Endothelial cell of umbilical vein (primary cell): ENCODE results near the gene ZNF383. TPM values are rescaled to one million over a fixed set of nuclear protein-coding genes. Genes with fewer than 3 reads are reported as not detected.
"Not testable (repeated sequence)": the region's sequence is repeated elsewhere in the genome, so short reads cannot be mapped to it uniquely, and the experiment has no call there.

Source experiments
- BruUV-seq: library from RNA; stranded (reverse); fragments of 400-500 nt; replicated peaks from 2 replicates; lab custom pipeline; 2021; lab: Mats Ljungman, UMichigan
- CTCF ChIA-PET: fragments of 300-600, 350-600 bp; sonication (Branson Sonifier 250); formaldehyde crosslinking; loops from one replicate; lab custom pipeline; 2021; ENCODE audit warnings: antibody characterized with exemption, inconsistent platforms; lab: Charles Lee
- POLR2A ChIA-PET: fragments of 300-600, 350-600 bp; sonication (Branson Sonifier 250); formaldehyde crosslinking; loops from one replicate; lab custom pipeline; 2021; ENCODE audit warnings: antibody characterized with exemption, inconsistent platforms; lab: Charles Lee
- DNase-seq: peaks from one replicate; pipeline ENCODE4 v3.0.0-alpha.2; 2011; ENCODE audit warnings: low read depth, low spot score
- FAIRE-seq: peaks from 2 replicates; lab custom pipeline; 2011; peaks lifted over from hg19 to GRCh38; lab: Jason Lieb, UNC
- H2AFZ ChIP-seq: 2 replicates; pipeline ENCODE4 v1.6.0; 2012; ENCODE audit warnings: low read depth, low read length, control low read depth, inconsistent platforms
- H3K27ac ChIP-seq: 2 replicates; pipeline ENCODE4 v1.5.1; 2011; ENCODE audit warnings: low read depth, mild to moderate bottlenecking, control low read depth, low read length, moderate library complexity; ENCODE audit not compliant: insufficient read depth
- H3K27me3 ChIP-seq, 2 experiments: 2 replicates each; pipeline versions ENCODE4 v1.6.0 to v1.6.1; 2011; ENCODE audit warnings: low read length in 2 of 2, mixed read lengths in 1 of 2; ENCODE audit not compliant: control insufficient read depth in 2 of 2, insufficient read depth in 2 of 2
- H3K36me3 ChIP-seq, 2 experiments: 2 replicates in 1 of 2; 3 replicates in 1 of 2; pipeline ENCODE4 v1.5.1; 2011; ENCODE audit warnings: low read length in 2 of 2, mild to moderate bottlenecking in 1 of 2, moderate library complexity in 1 of 2; ENCODE audit not compliant: control insufficient read depth in 2 of 2, insufficient read depth in 2 of 2; ENCODE audit errors: extremely low read depth in 1 of 2
- H3K4me1 ChIP-seq: 3 replicates; pipeline ENCODE4 v1.5.1; 2011; ENCODE audit warnings: mild to moderate bottlenecking, low read length; ENCODE audit not compliant: control insufficient read depth, insufficient read depth; ENCODE audit errors: extremely low read depth
- H3K4me2 ChIP-seq: 2 replicates; pipeline ENCODE4 v1.6.1; 2011; ENCODE audit warnings: low read length, control low read depth, mixed read lengths; ENCODE audit not compliant: insufficient read depth
- H3K4me3 ChIP-seq, 3 experiments: fragments of 200-600 bp in 1 of 3; sonication (generic), shearing (Covaris generic) in 1 of 3; replicated peaks in 1 of 3; 2 replicates each; pipeline ENCODE4 v1.5.1; 2011 to 2016; ENCODE audit warnings: control low read depth in 3 of 3, low read length in 3 of 3, mild to moderate bottlenecking in 2 of 3, inconsistent platforms in 1 of 3, low read depth in 1 of 3, moderate library complexity in 1 of 3; ENCODE audit not compliant: insufficient read depth in 1 of 3
- H3K79me2 ChIP-seq: 2 replicates; pipeline ENCODE4 v1.6.0; 2012; ENCODE audit warnings: low read length, inconsistent platforms; ENCODE audit not compliant: control insufficient read depth, insufficient read depth
- H3K9ac ChIP-seq: replicated peaks from 2 replicates; pipeline ENCODE3; 2011; ENCODE audit warnings: low read length, control low read depth; ENCODE audit not compliant: insufficient read depth; ENCODE audit errors: extremely low read depth
- H3K9me1 ChIP-seq: replicated peaks from 3 replicates; pipeline ENCODE4 v1.6.0; 2011; ENCODE audit warnings: mild to moderate bottlenecking, low read length; ENCODE audit not compliant: control insufficient read depth, insufficient read depth; ENCODE audit errors: extremely low read depth
- H3K9me3 ChIP-seq: replicated peaks from 2 replicates; pipeline ENCODE4 v1.5.1; 2012; ENCODE audit warnings: low read length, inconsistent platforms; ENCODE audit not compliant: control insufficient read depth, insufficient read depth
- H4K20me1 ChIP-seq: replicated peaks from 2 replicates; pipeline ENCODE3; 2011; ENCODE audit warnings: mild to moderate bottlenecking, low read length; ENCODE audit not compliant: control insufficient read depth, insufficient read depth; ENCODE audit errors: extremely low read depth
- CTCF ChIP-seq, 2 donors: IDR thresholded peaks; 1 replicate in 1 of 2; 2 replicates in 1 of 2; pipeline ENCODE4 v1.5.1; 2011; ENCODE audit warnings: low read length in 2 of 2, mild to moderate bottlenecking in 2 of 2, moderate library complexity in 2 of 2, control low read depth in 1 of 2, inconsistent platforms in 1 of 2, low read depth in 1 of 2; ENCODE audit not compliant: insufficient read depth in 1 of 2; ENCODE audit errors: extremely low read depth in 1 of 2
- EZH2 ChIP-seq: IDR thresholded peaks from 2 replicates; pipeline ENCODE4 v1.6.1; 2012; ENCODE audit warnings: borderline replicate concordance, low read depth, mild to moderate bottlenecking, moderate library complexity, low read length, inconsistent platforms; ENCODE audit not compliant: severe bottlenecking
- MAX ChIP-seq: IDR thresholded peaks from 2 replicates; pipeline ENCODE4 v1.6.1; 2011; ENCODE audit not compliant: insufficient read depth, insufficient read length
- MYC ChIP-seq: IDR thresholded peaks from one replicate; pipeline ENCODE4 v1.6.1; 2011; ENCODE audit warnings: mild to moderate bottlenecking, low read depth, low read length
- POLR2A ChIP-seq: IDR thresholded peaks from 2 replicates; pipeline ENCODE4 v1.6.1; 2012; ENCODE audit warnings: low read depth, mild to moderate bottlenecking, control low read depth, low read length
- POLR2AphosphoS5 ChIP-seq: IDR thresholded peaks from 2 replicates; pipeline ENCODE4 v1.6.1; 2012; ENCODE audit warnings: low read depth, mild to moderate bottlenecking, control low read depth, low read length, moderate library complexity; ENCODE audit not compliant: insufficient read depth
- dilution Hi-C: fragments of 300-500 bp; cut with MboI; formaldehyde crosslinking; loops from one replicate; pipeline ENCODE4 v1.15.0; 2019; ENCODE audit warnings: low sequenced_read_pairs; ENCODE audit not compliant: extremely low pct_ligation_motif_present
- intact Hi-C: fragments of 100-400 bp; cut with micrococcal nuclease; formaldehyde crosslinking; loops from one replicate; pipeline ENCODE4 v1.10.0; 2022
- polyA plus RNA-seq, 4 experiments: library from polyadenylated mRNA; depleted of rRNA in 3 of 4; stranded (reverse) in 3 of 4; unstranded in 1 of 4; fragments of >200 nt; gene quantifications; 2 replicates each; pipeline versions ENCODE4 v1.2.1 to v1.2.3, GENCODE V29; 2011 to 2012; ENCODE audit warnings: missing spikeins in 1 of 4
- total RNA-seq: library from RNA; stranded (reverse); gene quantifications from 2 replicates; pipeline ENCODE4 v1.2.3, GENCODE V29; 2021

The ZNF383 gene
- total and polyA plus RNA-seq, 2 donors (not counting 3 experiments of a cell fraction or from before 2014, with no cell fraction given): 1.7 to 7.1 TPM

- Histone ChIP-seq H3K79me2 (no peaks in the 10 kb centered on the region), H3K4me2 (peak overlapping the region; percentile 34), H3K36me3 (no peaks in the 10 kb centered on the region), H3K4me1 (no peaks in the 10 kb centered on the region), H3K27ac (no peak overlapping the region), H4K20me1 (no peaks in the 10 kb centered on the region), H3K27me3 (no peaks in the 10 kb centered on the region), H3K4me3 (peak overlapping the region; percentile 22 to 68 (median 56)), H3K9me1 (no peaks in the 10 kb centered on the region), H2AFZ (peak overlapping the region; percentile 88), H3K9me3 (peaks cover 2% of the 10 kb centered on the region), H3K9ac (peak overlapping the region; percentile 18)
- CTCF ChIA-PET: no interaction called here
- peak; percentile 91 for DNase-seq
- dilution Hi-C loops (no loop called here), intact Hi-C loops (no loop called here)
- TSS peak; percentile 79 for BruUV-seq
- FAIRE-seq: peak; percentile 76
- POLR2A ChIA-PET: no interaction called here
- TF ChIP-seq MAX (no peak), POLR2AphosphoS5 (peak; percentile 13), POLR2A (peak; percentile 26), MYC (no peak), EZH2 (no peak), CTCF (IDR thresholded peaks at IDR 0.05; ENCODE audit: extremely low read depth in 1 of 2, insufficient read depth in 1 of 2, low read depth in 1 of 2, low read length in 2 of 2) (no peak)
Observed at GRCh38 chr19:37251308-37252229, 33.6 kb downstream of the ZNF383 start.

- CTCF ChIA-PET, FAIRE-seq, H3K9ac ChIP-seq, H3K27ac ChIP-seq, H3K4me3 ChIP-seq, H3K9me3 ChIP-seq, DNase-seq, dilution Hi-C loops, intact Hi-C loops, H2AFZ ChIP-seq, H3K9me1 ChIP-seq, H3K79me2 ChIP-seq, H4K20me1 ChIP-seq, BruUV-seq, H3K4me1 ChIP-seq, H3K27me3 ChIP-seq, H3K4me2 ChIP-seq, POLR2A ChIA-PET, H3K36me3 ChIP-seq: not testable (repeated sequence)
Observed at GRCh38 chr19:37263028-37263427, 45.0 kb downstream of the ZNF383 start.

- H3K4me1 ChIP-seq, H3K36me3 ChIP-seq, H2AFZ ChIP-seq, H3K9me3 ChIP-seq, H3K79me2 ChIP-seq, H3K4me3 ChIP-seq, BruUV-seq, H3K4me2 ChIP-seq, H3K27ac ChIP-seq, dilution Hi-C loops, CTCF ChIA-PET, intact Hi-C loops, H3K27me3 ChIP-seq, H3K9me1 ChIP-seq, DNase-seq, FAIRE-seq, H4K20me1 ChIP-seq, POLR2A ChIA-PET, H3K9ac ChIP-seq: not testable (repeated sequence)
Observed at GRCh38 chr19:37267005-37267404, 49.0 kb downstream of the ZNF383 start.
